IMR-90 (cell line): ENCODE measurements around the gene SARDH. TPM values are rescaled to one million over a fixed set of nuclear protein-coding genes. Genes with fewer than 3 reads are reported as not detected.

Experiments
- ATAC-seq: fragments of 200-7000 bp; cut with Tn5 transposase; 2 replicates; pipeline ENCODE4 v1.9.1; 2020; ENCODE audit warnings: low read depth, mild to moderate bottlenecking, moderate library complexity
- BruUV-seq: library from RNA; stranded (reverse); fragments of 400-500 nt; replicated peaks from 2 replicates; lab custom pipeline; 2021; lab: Mats Ljungman, UMichigan
- CTCF ChIA-PET: fragments of 300-600 bp; formaldehyde crosslinking; extraction: SDS; loops from one replicate; lab custom pipeline; 2021; ENCODE audit warnings: antibody characterized with exemption; lab: Yijun Ruan, JAX
- POLR2A ChIA-PET: fragments of 300-600 bp; sonication (Branson Sonifier 250); formaldehyde crosslinking; loops from one replicate; lab custom pipeline; 2022; ENCODE audit warnings: antibody characterized with exemption; ENCODE audit not compliant: unreplicated experiment; lab: Charles Lee
- DNase-seq: peaks from one replicate; pipeline ENCODE4 v3.0.0; 2013
- H2AFZ ChIP-seq: replicated peaks from 2 replicates; pipeline ENCODE3; 2013; ENCODE audit warnings: low read length, mild to moderate bottlenecking; ENCODE audit not compliant: poor library complexity
- H2AK5ac ChIP-seq: 2 replicates; pipeline ENCODE4 v1.6.1; 2013; ENCODE audit warnings: low read depth, low read length, inconsistent platforms
- H2AK9ac ChIP-seq: replicated peaks from 2 replicates; pipeline ENCODE3; 2013; ENCODE audit warnings: mild to moderate bottlenecking, low read depth, low read length, moderate library complexity; ENCODE audit not compliant: poor library complexity
- H2BK120ac ChIP-seq: 2 replicates; pipeline ENCODE4 v1.6.1; 2013; ENCODE audit warnings: low read depth, low read length, inconsistent platforms
- H2BK15ac ChIP-seq: 3 replicates; pipeline ENCODE4 v1.6.1; 2013; ENCODE audit warnings: low read depth, low read length, inconsistent platforms
- H2BK20ac ChIP-seq: 2 replicates; pipeline ENCODE4 v1.6.1; 2013; ENCODE audit warnings: low read depth, mild to moderate bottlenecking, inconsistent platforms, low read length, moderate library complexity
- H2BK5ac ChIP-seq: 2 replicates; pipeline ENCODE4 v1.6.1; 2013; ENCODE audit warnings: mild to moderate bottlenecking, low read depth, low read length, inconsistent platforms; ENCODE audit not compliant: poor library complexity, severe bottlenecking
- H3K14ac ChIP-seq: replicated peaks from 2 replicates; pipeline ENCODE4 v1.6.1; 2013; ENCODE audit warnings: low read depth, low read length, inconsistent platforms
- H3K18ac ChIP-seq: 2 replicates; pipeline ENCODE4 v1.6.1; 2013; ENCODE audit warnings: low read depth, low read length, control low read depth
- H3K23ac ChIP-seq: 2 replicates; pipeline ENCODE4 v1.6.1; 2013; ENCODE audit warnings: low read depth, low read length, inconsistent platforms
- H3K27ac ChIP-seq: 2 replicates; pipeline ENCODE4 v1.5.1; 2013; ENCODE audit warnings: mild to moderate bottlenecking, control low read depth, low read length; ENCODE audit not compliant: insufficient read depth
- H3K27me3 ChIP-seq: 2 replicates; pipeline ENCODE4 v1.6.1; 2013; ENCODE audit warnings: low read length; ENCODE audit not compliant: control insufficient read depth, insufficient read depth
- H3K36me3 ChIP-seq: 2 replicates; pipeline ENCODE4 v1.6.1; 2013; ENCODE audit warnings: low read length, mixed read lengths; ENCODE audit not compliant: control insufficient read depth, insufficient read depth
- H3K4ac ChIP-seq: 2 replicates; pipeline ENCODE4 v1.6.1; 2013; ENCODE audit warnings: low read depth, low read length, inconsistent platforms
- H3K4me1 ChIP-seq: 2 replicates; pipeline ENCODE4 v1.6.1; 2013; ENCODE audit warnings: low read length, mixed read lengths; ENCODE audit not compliant: control insufficient read depth, insufficient read depth
- H3K4me2 ChIP-seq: 2 replicates; pipeline ENCODE4 v1.6.1; 2013; ENCODE audit warnings: low read depth, mild to moderate bottlenecking, control low read depth, low read length, moderate library complexity
- H3K4me3 ChIP-seq: 2 replicates; pipeline ENCODE4 v1.5.1; 2013; ENCODE audit warnings: low read depth, mild to moderate bottlenecking, control low read depth, low read length, moderate library complexity; ENCODE audit not compliant: insufficient read depth
- H3K56ac ChIP-seq: 2 replicates; pipeline ENCODE4 v1.6.1; 2013; ENCODE audit warnings: low read length, inconsistent platforms; ENCODE audit not compliant: insufficient read depth; ENCODE audit errors: extremely low read depth
- H3K79me1 ChIP-seq, 2 experiments: 2 replicates each; pipeline ENCODE4 v1.6.1; 2013; ENCODE audit warnings: low read length in 2 of 2, inconsistent platforms in 1 of 2, low read depth in 1 of 2
- H3K9ac ChIP-seq: 2 replicates; pipeline ENCODE4 v1.6.1; 2013; ENCODE audit warnings: low read depth, low read length, control low read depth
- H3K9me1 ChIP-seq: 2 replicates; pipeline ENCODE4 v1.6.1; 2013; ENCODE audit warnings: low read length, inconsistent platforms; ENCODE audit not compliant: insufficient read depth
- H3K9me3 ChIP-seq: 2 replicates; pipeline ENCODE4 v1.6.1; 2013; ENCODE audit warnings: low read length; ENCODE audit not compliant: control insufficient read depth, insufficient read depth
- H4K20me1 ChIP-seq: 2 replicates; pipeline ENCODE4 v1.6.1; 2013; ENCODE audit warnings: low read length, inconsistent platforms; ENCODE audit not compliant: insufficient read depth
- H4K5ac ChIP-seq: 2 replicates; pipeline ENCODE4 v1.6.1; 2013; ENCODE audit warnings: mild to moderate bottlenecking, low read depth, low read length, control low read depth
- H4K8ac ChIP-seq, 2 experiments: 2 replicates each; pipeline ENCODE4 v1.6.1; 2013; ENCODE audit warnings: low read depth in 2 of 2, low read length in 2 of 2, control low read depth in 1 of 2, inconsistent platforms in 1 of 2
- H4K91ac ChIP-seq: 2 replicates; pipeline ENCODE4 v1.6.1; 2013; ENCODE audit warnings: low read depth, low read length, inconsistent platforms; ENCODE audit not compliant: insufficient read depth
- BHLHE40 ChIP-seq: fragments of 150-350 bp; IDR thresholded peaks from 2 replicates; pipeline ENCODE4 v1.6.1; 2016; ENCODE audit warnings: mild to moderate bottlenecking, low read depth, low read length
- CEBPB ChIP-seq: IDR thresholded peaks from 2 replicates; pipeline ENCODE4 v1.6.1; 2012; ENCODE audit warnings: low read depth, low read length, improper control_type of control experiment
- CHD1 ChIP-seq: IDR thresholded peaks from 2 replicates; pipeline ENCODE4 v1.6.1; 2012; ENCODE audit warnings: low read depth, low read length, improper control_type of control experiment
- FOS ChIP-seq: fragments of 150-350 bp; IDR thresholded peaks from 2 replicates; pipeline ENCODE4 v1.6.1; 2016; ENCODE audit warnings: low read depth, low read length
- MAFK ChIP-seq: IDR thresholded peaks from 2 replicates; pipeline ENCODE4 v1.6.1; 2012; ENCODE audit warnings: low read depth, low read length, improper control_type of control experiment
- MAZ ChIP-seq: IDR thresholded peaks from 2 replicates; pipeline ENCODE4 v1.6.1; 2012; ENCODE audit warnings: low read depth, mild to moderate bottlenecking, low read length, improper control_type of control experiment, moderate library complexity, borderline replicate concordance
- MXI1 ChIP-seq: IDR thresholded peaks from 2 replicates; pipeline ENCODE4 v1.6.1; 2012; ENCODE audit warnings: low read depth, mild to moderate bottlenecking, low read length, moderate library complexity, borderline replicate concordance
- NFE2L2 ChIP-seq: fragments of 150-350 bp; IDR thresholded peaks from 2 replicates; pipeline ENCODE4 v1.6.1; 2016; ENCODE audit warnings: low read depth, mild to moderate bottlenecking, low read length
- POLR2A ChIP-seq: IDR thresholded peaks from 2 replicates; pipeline ENCODE4 v1.6.1; 2012; ENCODE audit warnings: mild to moderate bottlenecking, low read depth, low read length
- RAD21 ChIP-seq: IDR thresholded peaks from 2 replicates; pipeline ENCODE4 v1.6.1; 2012; ENCODE audit warnings: low read length, improper control_type of control experiment
- RCOR1 ChIP-seq: IDR thresholded peaks from 2 replicates; pipeline ENCODE4 v1.6.1; 2012; ENCODE audit warnings: mild to moderate bottlenecking, low read length, improper control_type of control experiment; ENCODE audit not compliant: insufficient replicate concordance
- RFX5 ChIP-seq: IDR thresholded peaks from 2 replicates; pipeline ENCODE4 v1.8.0; 2012; ENCODE audit warnings: low read depth, mild to moderate bottlenecking, low read length, moderate library complexity
- SMC3 ChIP-seq: fragments of 150-350 bp; IDR thresholded peaks from 2 replicates; pipeline ENCODE4 v1.6.1; 2016; ENCODE audit warnings: low read depth, mild to moderate bottlenecking, antibody characterized with exemption, low read length, moderate library complexity
- WGBS, 2 experiments: methylation state at CpG; one replicate each; pipeline versions ENCODE4 v1.1.5 to v1.1.7; 2013; ENCODE audit warnings: missing lambda C conversion rate in 2 of 2; ENCODE audit not compliant: insufficient read length in 1 of 2; ENCODE audit errors: extremely low coverage in 2 of 2; 5-methylcytosine and 5-hydroxymethylcytosine counted together
- dilution Hi-C: fragments of 300-500 bp; cut with HindIII; formaldehyde crosslinking; loops from one replicate; pipeline ENCODE4 v1.14.3; 2018; ENCODE audit warnings: low sequenced_read_pairs; ENCODE audit not compliant: unreplicated experiment
- in situ Hi-C: fragments of 300-500 bp; cut with MboI; formaldehyde crosslinking; loops from 3 replicates; pipeline ENCODE4 v1.14.3; 2019; ENCODE audit warnings: low sequenced_read_pairs, inconsistent platforms, mixed read lengths
- intact Hi-C: fragments of 100-400 bp; cut with micrococcal nuclease; formaldehyde crosslinking; loops from 2 replicates; pipeline ENCODE4 v1.10.0; 2022
- polyA plus RNA-seq, 3 experiments: library from polyadenylated mRNA; depleted of rRNA; stranded (reverse); fragments of >200 nt; gene quantifications; 2 replicates each; pipeline ENCODE4 v1.2.3, GENCODE V29; 2012; ENCODE audit warnings: low replicate concordance in 1 of 3
- total RNA-seq: library from RNA; depleted of rRNA; stranded (reverse); fragments of >200 nt; gene quantifications from 2 replicates; pipeline ENCODE4 v1.2.3, GENCODE V29; 2012
- TF ChIP-seq, protein P1 (sequence below): fragments of 150-350 bp; IDR thresholded peaks from 2 replicates; pipeline ENCODE4 v1.6.1; 2016; ENCODE audit warnings: low read depth, mild to moderate bottlenecking, low read length, moderate library complexity, borderline replicate concordance
- TF ChIP-seq, protein P2 (sequence below): fragments of 150-350 bp; IDR thresholded peaks from 2 replicates; pipeline ENCODE4 v1.6.1; 2017; ENCODE audit warnings: mild to moderate bottlenecking, antibody characterized with exemption, low read length, low read depth
- TF ChIP-seq, protein P3 (sequence below): conservative IDR thresholded peaks from 2 replicates; pipeline ENCODE4 v1.5.1; 2012; ENCODE audit warnings: mild to moderate bottlenecking, low read depth, low read length, improper control_type of control experiment

SARDH gene
- total and polyA plus RNA-seq, 2 of the 4 experiments (the other 2 are of a cell fraction), result 5.0 to 7.5 TPM

DNA sequence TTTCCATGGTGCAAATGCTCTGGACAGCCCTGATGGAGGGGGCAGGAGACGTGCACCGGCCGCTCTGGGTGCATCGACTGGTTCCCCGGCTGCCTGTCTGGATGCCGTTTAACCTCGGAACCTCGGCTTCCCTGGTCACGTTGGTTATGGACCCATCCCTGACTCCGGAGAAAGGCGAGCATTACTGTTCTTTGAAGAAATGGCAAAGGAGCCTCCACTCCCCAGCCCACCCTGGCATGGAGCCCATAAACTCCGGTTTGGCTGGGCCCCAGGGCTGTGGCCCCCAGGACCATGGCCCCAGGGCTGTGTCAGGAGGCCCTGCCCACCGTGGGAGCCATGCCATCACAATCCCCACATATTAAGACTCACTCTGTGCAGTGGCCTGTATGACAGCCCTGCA lies 73.1 kb downstream of the SARDH start:
- no TSS peak for BruUV-seq
- H3K79me1 ChIP-seq, result no peaks in the 10 kb centered on the region
- ChIA-PET POLR2A (no interaction called here), CTCF (no interaction called here)
- H4K8ac ChIP-seq, result no peak overlapping the region
- no peaks in the 10 kb centered on the region for H3K9me1 ChIP-seq
- no peak overlapping the region for H3K18ac ChIP-seq
- H3K27me3 ChIP-seq, result peaks cover 4% of the 10 kb centered on the region; the same call in 1 of the 2 replicates
- no peak overlapping the region for H2AFZ ChIP-seq
- dilution Hi-C loops (no loop called here), in situ Hi-C loops (no loop called here), intact Hi-C loops (no loop called here)
- H3K56ac ChIP-seq, result no peak overlapping the region
- WGBS, 2 experiments, result 80% methylated on average over 3 of the region's 13 CpGs; no CpG with 5 or more reads in 1 of the 2 experiments
- H3K4me3 ChIP-seq, result no peak overlapping the region
- H3K4me2 ChIP-seq, result no peak overlapping the region
- ATAC-seq (no peak), DNase-seq (no peak)
- no peak overlapping the region for H2BK20ac ChIP-seq
- no peak overlapping the region for H2BK120ac ChIP-seq
- no peak overlapping the region for H2BK5ac ChIP-seq
- H3K23ac ChIP-seq, result no peak overlapping the region
- no peak overlapping the region for H2AK9ac ChIP-seq
- no peaks in the 10 kb centered on the region for H3K36me3 ChIP-seq
- H2AK5ac ChIP-seq, result no peak overlapping the region
- H4K91ac ChIP-seq, result no peak overlapping the region
- no peaks in the 10 kb centered on the region for H3K4me1 ChIP-seq
- no peaks in the 10 kb centered on the region for H3K9me3 ChIP-seq
- no peak overlapping the region for H2BK15ac ChIP-seq
- H3K14ac ChIP-seq, result no peak overlapping the region
- no peaks in the 10 kb centered on the region for H4K20me1 ChIP-seq
- no peak overlapping the region for H3K9ac ChIP-seq
- TF ChIP-seq NFE2L2 (no peak), MAFK (no peak), MXI1 (no peak), RAD21 (no peak), RFX5 (no peak), SMC3 (no peak), BHLHE40 (no peak), MAZ (no peak), POLR2A (no peak), FOS (no peak), CEBPB (no peak), CHD1 (no peak), RCOR1 (no peak)
- TF ChIP-seq, protein P1, sequence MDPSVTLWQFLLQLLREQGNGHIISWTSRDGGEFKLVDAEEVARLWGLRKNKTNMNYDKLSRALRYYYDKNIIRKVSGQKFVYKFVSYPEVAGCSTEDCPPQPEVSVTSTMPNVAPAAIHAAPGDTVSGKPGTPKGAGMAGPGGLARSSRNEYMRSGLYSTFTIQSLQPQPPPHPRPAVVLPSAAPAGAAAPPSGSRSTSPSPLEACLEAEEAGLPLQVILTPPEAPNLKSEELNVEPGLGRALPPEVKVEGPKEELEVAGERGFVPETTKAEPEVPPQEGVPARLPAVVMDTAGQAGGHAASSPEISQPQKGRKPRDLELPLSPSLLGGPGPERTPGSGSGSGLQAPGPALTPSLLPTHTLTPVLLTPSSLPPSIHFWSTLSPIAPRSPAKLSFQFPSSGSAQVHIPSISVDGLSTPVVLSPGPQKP, result no peak
- TF ChIP-seq, protein P2, sequence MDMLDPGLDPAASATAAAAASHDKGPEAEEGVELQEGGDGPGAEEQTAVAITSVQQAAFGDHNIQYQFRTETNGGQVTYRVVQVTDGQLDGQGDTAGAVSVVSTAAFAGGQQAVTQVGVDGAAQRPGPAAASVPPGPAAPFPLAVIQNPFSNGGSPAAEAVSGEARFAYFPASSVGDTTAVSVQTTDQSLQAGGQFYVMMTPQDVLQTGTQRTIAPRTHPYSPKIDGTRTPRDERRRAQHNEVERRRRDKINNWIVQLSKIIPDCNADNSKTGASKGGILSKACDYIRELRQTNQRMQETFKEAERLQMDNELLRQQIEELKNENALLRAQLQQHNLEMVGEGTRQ, result no peak
- TF ChIP-seq, protein P3, sequence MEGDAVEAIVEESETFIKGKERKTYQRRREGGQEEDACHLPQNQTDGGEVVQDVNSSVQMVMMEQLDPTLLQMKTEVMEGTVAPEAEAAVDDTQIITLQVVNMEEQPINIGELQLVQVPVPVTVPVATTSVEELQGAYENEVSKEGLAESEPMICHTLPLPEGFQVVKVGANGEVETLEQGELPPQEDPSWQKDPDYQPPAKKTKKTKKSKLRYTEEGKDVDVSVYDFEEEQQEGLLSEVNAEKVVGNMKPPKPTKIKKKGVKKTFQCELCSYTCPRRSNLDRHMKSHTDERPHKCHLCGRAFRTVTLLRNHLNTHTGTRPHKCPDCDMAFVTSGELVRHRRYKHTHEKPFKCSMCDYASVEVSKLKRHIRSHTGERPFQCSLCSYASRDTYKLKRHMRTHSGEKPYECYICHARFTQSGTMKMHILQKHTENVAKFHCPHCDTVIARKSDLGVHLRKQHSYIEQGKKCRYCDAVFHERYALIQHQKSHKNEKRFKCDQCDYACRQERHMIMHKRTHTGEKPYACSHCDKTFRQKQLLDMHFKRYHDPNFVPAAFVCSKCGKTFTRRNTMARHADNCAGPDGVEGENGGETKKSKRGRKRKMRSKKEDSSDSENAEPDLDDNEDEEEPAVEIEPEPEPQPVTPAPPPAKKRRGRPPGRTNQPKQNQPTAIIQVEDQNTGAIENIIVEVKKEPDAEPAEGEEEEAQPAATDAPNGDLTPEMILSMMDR, result no peak
- H4K5ac ChIP-seq, result no peak overlapping the region
- H3K27ac ChIP-seq, result no peak overlapping the region
- H3K4ac ChIP-seq, result no peak overlapping the region
